C4-2B (cell line): Measurements from ENCODE around the gene C6.
"Not testable (repeated sequence)": the region's sequence is repeated elsewhere in the genome, so short reads cannot be mapped to it uniquely, and the experiment has no call there.

Experiments
- H3K27ac ChIP-seq: fragments of 450-650 bp; 2 replicates; pipeline ENCODE4 v1.5.1; 2017
- CTCF ChIP-seq: fragments of 450-650 bp; conservative IDR thresholded peaks from 2 replicates; pipeline ENCODE4 v1.5.1; 2017; ENCODE audit warnings: mild to moderate bottlenecking
- ZFX ChIP-seq: fragments of 450-650 bp; IDR thresholded peaks from 2 replicates; pipeline ENCODE4 v1.6.1; 2017

C6 gene

GRCh38 chr5:41243558-41243957 is 30.2 kb upstream of the C6 start:
- H3K27ac ChIP-seq: no peak overlapping the region
- TF ChIP-seq ZFX (no peak), CTCF (no peak)

- TF ChIP-seq CTCF: no peak
- no peak for TF ChIP-seq ZFX
Measured at GRCh38 chr5:41240985-41241384, 27.7 kb upstream of the C6 start.

GRCh38 chr5:41240390-41240789 is 27.1 kb upstream of the C6 start:
- H3K27ac ChIP-seq: no peak overlapping the region
- TF ChIP-seq ZFX (no peak), CTCF (no peak)

More at GRCh38 chr5:41240985-41241384, 27.7 kb upstream of the C6 start:
- H3K27ac ChIP-seq: no peak overlapping the region

GRCh38 chr5:41234475-41234874 is 21.1 kb upstream of the C6 start:
- TF ChIP-seq CTCF (no peak), ZFX (no peak)
- no peak overlapping the region for H3K27ac ChIP-seq

GRCh38 chr5:41232797-41233196 is 19.5 kb upstream of the C6 start:
- H3K27ac ChIP-seq: no peak overlapping the region
- TF ChIP-seq CTCF (no peak), ZFX (no peak)

- not testable (repeated sequence) for H3K27ac ChIP-seq
Measured at GRCh38 chr5:41230276-41230675, 16.9 kb upstream of the C6 start.

GRCh38 chr5:41223962-41224361 is 10.6 kb upstream of the C6 start:
- H3K27ac ChIP-seq: no peak overlapping the region
- TF ChIP-seq ZFX: no peak
- no peak for TF ChIP-seq CTCF

GRCh38 chr5:41219658-41220269 is 6.4 kb upstream of the C6 start:
- TF ChIP-seq CTCF: no peak
- no peak for TF ChIP-seq ZFX
- H3K27ac ChIP-seq: no peak overlapping the region
